HAP-1 (cell line): Measurements from ENCODE around the gene CHKA.

Source experiments
- DNase-seq, 2 experiments: peaks; one replicate each; pipeline ENCODE4 v3.0.0-alpha.2; 2016 to 2020; ENCODE audit warnings: low spot score in 2 of 2
- H3K27me3 ChIP-seq: fragments of 250-450 bp; sonication (Bioruptor Pico); 2 replicates; pipeline ENCODE4 v1.5.1; 2020; ENCODE audit warnings: low read depth, mild to moderate bottlenecking, moderate library complexity
- H3K36me3 ChIP-seq: fragments of 250-450 bp; sonication (Bioruptor Pico); replicated peaks from 2 replicates; pipeline ENCODE4 v1.5.1; 2020; ENCODE audit warnings: mild to moderate bottlenecking
- H3K4me1 ChIP-seq: fragments of 250-450 bp; sonication (Bioruptor Pico); 2 replicates; pipeline ENCODE4 v1.5.1; 2020; ENCODE audit warnings: mild to moderate bottlenecking
- H3K4me3 ChIP-seq: fragments of 250-450 bp; sonication (Bioruptor Pico); 2 replicates; pipeline ENCODE4 v1.5.1; 2020; ENCODE audit warnings: mild to moderate bottlenecking, moderate library complexity
- H3K9me3 ChIP-seq: fragments of 250-450 bp; sonication (Bioruptor Pico); 2 replicates; pipeline ENCODE4 v1.5.1; 2020; ENCODE audit warnings: mild to moderate bottlenecking, moderate library complexity
- in situ Hi-C: fragments of 300-500 bp; cut with MboI; formaldehyde crosslinking; loops from 3 replicates; pipeline ENCODE4 v1.14.3; 2020; ENCODE audit warnings: low sequenced_read_pairs, inconsistent platforms, mixed read lengths

The CHKA gene

DNA sequence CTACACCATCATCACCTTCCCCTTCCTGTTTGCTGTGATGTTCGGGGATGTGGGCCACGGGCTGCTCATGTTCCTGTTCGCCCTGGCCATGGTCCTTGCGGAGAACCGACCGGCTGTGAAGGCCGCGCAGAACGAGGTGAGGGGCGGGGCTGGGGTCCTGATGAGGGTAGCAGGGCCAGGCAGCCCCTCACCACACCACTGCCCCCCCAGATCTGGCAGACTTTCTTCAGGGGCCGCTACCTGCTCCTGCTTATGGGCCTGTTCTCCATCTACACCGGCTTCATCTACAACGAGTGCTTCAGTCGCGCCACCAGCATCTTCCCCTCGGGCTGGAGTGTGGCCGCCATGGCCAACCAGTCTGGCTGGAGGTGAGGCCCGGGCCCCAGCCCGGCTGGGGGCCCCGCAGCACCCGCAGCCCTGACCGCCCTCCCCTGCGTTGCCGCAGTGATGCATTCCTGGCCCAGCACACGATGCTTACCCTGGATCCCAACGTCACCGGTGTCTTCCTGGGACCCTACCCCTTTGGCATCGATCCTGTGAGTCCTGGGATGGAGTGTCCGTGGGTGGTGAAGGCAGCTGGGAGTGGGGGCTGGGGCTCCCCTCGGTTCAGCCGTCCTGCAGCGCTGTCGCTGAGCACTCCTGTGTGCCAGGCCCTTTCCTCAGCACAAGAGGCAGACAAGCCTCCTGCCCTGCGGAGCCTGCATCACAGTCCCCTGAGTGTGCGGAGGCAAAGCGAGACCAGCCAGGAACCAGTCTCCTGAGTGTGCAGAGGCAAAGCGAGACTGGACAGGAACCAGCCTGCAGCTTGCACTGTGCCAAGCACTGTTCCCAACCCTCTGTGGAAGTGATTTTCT is 73.5 kb downstream of the CHKA start:
- in situ Hi-C loops, result no loop called here
- Histone ChIP-seq H3K27me3 (no peaks in the 10 kb centered on the region), H3K36me3 (peaks cover 21% of the 10 kb centered on the region; the same call in 1 of the 2 replicates), H3K9me3 (no peaks in the 10 kb centered on the region), H3K4me1 (no peaks in the 10 kb centered on the region), H3K4me3 (no peak overlapping the region)
- DNase-seq, result no peak

DNA sequence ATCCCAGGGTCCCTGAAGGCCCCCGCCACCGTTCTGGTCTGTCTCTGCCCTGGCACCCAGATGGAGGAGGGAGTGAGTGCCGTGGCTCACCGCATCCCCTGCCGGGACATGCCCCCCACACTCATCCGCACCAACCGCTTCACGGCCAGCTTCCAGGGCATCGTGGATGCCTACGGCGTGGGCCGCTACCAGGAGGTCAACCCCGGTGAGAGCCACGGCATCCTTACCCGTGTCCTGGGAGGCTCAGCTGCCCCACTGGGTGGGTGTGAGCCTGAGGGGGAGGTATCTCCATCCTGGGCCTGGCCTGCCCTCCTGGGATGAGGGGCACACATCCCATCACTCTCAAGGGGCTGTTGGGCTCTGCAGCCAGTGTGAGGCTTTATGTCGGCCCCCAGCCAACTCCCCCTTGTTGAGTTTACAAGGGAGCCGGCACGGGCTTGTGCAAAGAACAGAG is 76.3 kb downstream of the CHKA start:
- in situ Hi-C loops, result no loop called here
- H3K9me3 ChIP-seq, result no peaks in the 10 kb centered on the region
- no peaks in the 10 kb centered on the region for H3K27me3 ChIP-seq
- peaks cover 8% of the 10 kb centered on the region for H3K4me1 ChIP-seq
- no peak overlapping the region for H3K4me3 ChIP-seq
- DNase-seq, result no peak
- peaks cover 9% of the 10 kb centered on the region for H3K36me3 ChIP-seq

DNA sequence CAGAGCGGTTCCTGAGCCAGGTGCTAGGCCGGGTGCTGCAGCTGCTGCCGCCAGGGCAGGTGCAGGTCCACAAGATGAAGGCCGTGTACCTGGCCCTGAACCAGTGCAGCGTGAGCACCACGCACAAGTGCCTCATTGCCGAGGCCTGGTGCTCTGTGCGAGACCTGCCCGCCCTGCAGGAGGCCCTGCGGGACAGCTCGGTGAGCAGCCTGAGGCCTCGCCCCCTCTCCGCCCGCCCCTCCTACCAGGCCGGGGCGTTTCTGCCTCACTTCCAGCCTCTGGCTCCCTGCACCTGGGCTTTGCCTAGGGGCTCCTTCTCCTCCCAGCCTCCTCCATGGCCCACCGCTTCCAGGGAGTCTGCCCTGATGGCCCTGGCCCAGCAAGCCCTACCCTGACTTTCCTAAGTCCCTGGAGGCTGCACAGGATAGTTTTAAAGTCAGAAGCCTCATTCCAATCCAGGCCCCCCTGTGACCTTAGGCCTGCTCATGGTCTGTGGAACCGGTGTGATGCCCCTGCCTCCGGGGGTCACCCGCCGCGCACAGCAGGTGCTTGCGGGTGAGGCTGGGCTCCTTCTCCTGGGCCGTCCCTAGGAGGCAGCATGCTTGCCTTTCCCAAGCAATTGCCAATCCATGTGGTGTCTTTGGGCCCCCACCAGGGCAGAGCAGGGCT is 76.9 kb downstream of the CHKA start:
- no peak for DNase-seq
- in situ Hi-C loops, result no loop called here
- no peak overlapping the region for H3K4me3 ChIP-seq

GRCh38 chr11:68043349-68044144 is 77.6 kb downstream of the CHKA start:
- peaks cover 3% of the 10 kb centered on the region for H3K36me3 ChIP-seq
- no peak overlapping the region for H3K4me3 ChIP-seq
- H3K27me3 ChIP-seq, result no peaks in the 10 kb centered on the region
- DNase-seq, result no peak
- H3K4me1 ChIP-seq, result peaks cover 15% of the 10 kb centered on the region
- in situ Hi-C loops, result no loop called here
- H3K9me3 ChIP-seq, result no peaks in the 10 kb centered on the region

More for the DNA sequence above, 76.9 kb downstream of the CHKA start:
- Histone ChIP-seq H3K4me1 (peaks cover 12% of the 10 kb centered on the region), H3K9me3 (no peaks in the 10 kb centered on the region), H3K36me3 (peaks cover 8% of the 10 kb centered on the region), H3K27me3 (no peaks in the 10 kb centered on the region)

GRCh38 chr11:68043029-68043348 is 78.2 kb downstream of the CHKA start:
- no peak overlapping the region for H3K4me3 ChIP-seq
- peaks cover 3% of the 10 kb centered on the region for H3K36me3 ChIP-seq
- no peaks in the 10 kb centered on the region for H3K9me3 ChIP-seq
- in situ Hi-C loops, result no loop called here
- no peaks in the 10 kb centered on the region for H3K27me3 ChIP-seq
- H3K4me1 ChIP-seq, result peaks cover 19% of the 10 kb centered on the region
- peak in 1 of 2 experiments; percentile 8 for DNase-seq

DNA sequence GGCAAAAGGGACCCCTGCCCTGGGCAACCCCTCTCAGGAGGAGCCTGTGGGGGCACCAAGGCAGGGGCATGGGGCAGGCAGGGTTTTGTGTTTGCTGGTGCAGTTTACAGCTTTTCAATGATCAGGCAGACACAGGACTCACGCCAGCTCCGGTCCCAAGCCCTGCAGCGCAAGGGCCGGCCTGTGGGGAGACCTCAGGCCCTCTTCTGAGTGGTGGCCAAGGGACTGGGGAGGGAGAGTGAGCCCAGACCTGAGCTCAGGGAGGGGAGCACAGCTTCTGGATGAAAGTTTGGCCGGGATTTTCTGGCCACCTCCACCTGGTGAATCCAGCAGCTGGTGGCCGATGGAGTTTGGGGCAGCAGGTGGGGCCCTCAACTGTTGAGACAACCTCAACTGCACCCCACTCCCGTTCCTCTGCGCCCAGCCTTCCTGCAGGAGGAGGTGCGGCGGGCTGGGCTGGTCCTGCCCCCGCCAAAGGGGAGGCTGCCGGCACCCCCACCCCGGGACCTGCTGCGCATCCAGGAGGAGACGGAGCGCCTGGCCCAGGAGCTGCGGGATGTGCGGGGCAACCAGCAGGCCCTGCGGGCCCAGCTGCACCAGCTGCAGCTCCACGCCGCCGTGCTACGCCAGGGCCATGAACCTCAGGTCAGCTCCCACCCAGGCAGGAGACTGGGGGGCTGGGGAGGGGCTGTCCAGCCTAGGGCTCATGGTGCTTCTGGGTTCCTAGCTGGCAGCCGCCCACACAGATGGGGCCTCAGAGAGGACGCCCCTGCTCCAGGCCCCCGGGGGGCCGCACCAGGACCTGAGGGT is 78.8 kb downstream of the CHKA start:
- Histone ChIP-seq H3K9me3 (no peaks in the 10 kb centered on the region), H3K4me3 (no peak overlapping the region), H3K4me1 (peaks cover 19% of the 10 kb centered on the region), H3K36me3 (peaks cover 3% of the 10 kb centered on the region), H3K27me3 (no peaks in the 10 kb centered on the region)
- DNase-seq, result peak in 1 of 2 experiments; percentile 9
- in situ Hi-C loops, result no loop called here

DNA sequence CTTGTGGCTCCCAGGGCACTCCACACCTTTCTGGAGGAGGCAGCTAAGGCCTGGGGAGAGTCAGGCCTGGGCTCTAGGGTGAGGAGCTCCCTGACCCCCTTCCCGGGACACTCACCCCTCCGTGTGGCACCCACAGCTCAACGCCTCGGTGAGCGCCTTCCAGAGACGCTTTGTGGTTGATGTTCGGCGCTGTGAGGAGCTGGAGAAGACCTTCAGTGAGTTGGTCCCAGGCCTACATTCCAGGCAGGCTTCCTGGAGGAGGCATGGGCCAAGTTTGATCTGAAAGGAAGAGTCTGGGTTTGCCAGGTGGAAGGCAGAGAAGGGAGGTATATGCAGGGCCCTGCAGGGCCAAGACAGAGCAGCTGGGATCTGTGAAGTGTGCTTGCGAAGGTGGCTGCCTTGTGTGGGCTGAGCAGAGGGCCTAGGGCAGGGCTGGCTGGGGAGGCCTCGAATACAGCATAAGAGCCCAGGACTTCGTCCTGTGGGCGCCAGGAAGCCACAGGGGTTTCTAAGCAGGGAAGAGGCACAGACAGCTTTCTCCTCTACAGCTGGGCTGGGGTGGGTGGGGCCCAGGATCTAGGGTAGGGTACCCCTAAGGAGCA is 79.5 kb downstream of the CHKA start:
- no peaks in the 10 kb centered on the region for H3K27me3 ChIP-seq
- H3K36me3 ChIP-seq, result peaks cover 6% of the 10 kb centered on the region
- in situ Hi-C loops, result no loop called here
- no peak for DNase-seq
- no peaks in the 10 kb centered on the region for H3K9me3 ChIP-seq
- H3K4me3 ChIP-seq, result no peak overlapping the region
- peaks cover 19% of the 10 kb centered on the region for H3K4me1 ChIP-seq

GRCh38 chr11:68040957-68041591 is 80.1 kb downstream of the CHKA start:
- H3K36me3 ChIP-seq, result peaks cover 11% of the 10 kb centered on the region
- no peak for DNase-seq
- H3K9me3 ChIP-seq, result no peaks in the 10 kb centered on the region
- peak overlapping the region; percentile 51 for H3K4me3 ChIP-seq
- in situ Hi-C loops, result no loop called here
- peaks cover 19% of the 10 kb centered on the region for H3K4me1 ChIP-seq
- no peaks in the 10 kb centered on the region for H3K27me3 ChIP-seq

DNA sequence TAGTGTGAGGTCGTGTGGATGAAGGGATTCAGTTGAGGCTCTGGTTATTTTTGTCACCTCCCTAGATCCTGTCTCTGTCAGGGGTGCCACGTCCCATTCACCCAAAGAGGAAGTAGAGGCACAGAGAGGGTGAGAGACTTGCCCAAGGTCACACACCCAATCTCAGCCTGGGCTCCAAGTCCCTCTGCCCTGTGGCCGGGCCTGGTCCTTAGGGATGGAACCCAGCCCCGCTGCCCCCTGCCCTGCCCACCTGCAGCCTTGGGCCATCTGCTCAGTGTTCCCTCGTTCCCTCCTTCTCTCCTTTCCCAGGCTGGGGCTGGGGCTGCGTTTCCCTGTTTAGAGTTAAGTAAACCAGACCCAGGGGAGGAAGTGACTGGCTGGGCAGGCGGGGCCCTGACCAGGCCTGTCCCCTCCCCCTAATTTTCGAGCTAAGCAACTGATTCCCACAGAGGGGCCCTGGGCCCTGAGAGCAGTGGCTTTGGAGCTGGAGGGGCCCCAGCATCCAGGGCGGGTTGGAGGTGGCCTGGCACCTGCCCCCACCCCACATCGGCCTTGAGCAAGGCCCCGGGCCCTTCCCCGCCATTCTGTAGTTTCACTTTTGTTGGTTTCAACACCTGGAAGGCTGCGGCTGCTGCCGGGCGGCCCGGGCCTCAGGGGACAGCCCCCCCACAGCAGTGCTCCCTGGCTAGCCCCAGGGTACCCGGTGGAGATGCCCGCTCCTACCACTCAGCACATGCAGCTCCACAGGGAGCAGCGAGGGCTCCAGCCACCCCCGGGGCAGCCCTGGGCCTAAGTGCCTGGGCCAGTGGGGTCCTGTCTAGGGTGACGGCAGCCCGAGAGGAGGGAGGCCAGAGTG is 80.9 kb downstream of the CHKA start:
- Histone ChIP-seq H3K4me3 (peak overlapping the region; percentile 51), H3K9me3 (no peaks in the 10 kb centered on the region), H3K36me3 (peaks cover 14% of the 10 kb centered on the region), H3K27me3 (no peaks in the 10 kb centered on the region), H3K4me1 (peaks cover 19% of the 10 kb centered on the region)
- DNase-seq, result peak; percentile 31 to 72
- in situ Hi-C loops, result no loop called here

- no peaks in the 10 kb centered on the region for H3K9me3 ChIP-seq
- no peaks in the 10 kb centered on the region for H3K27me3 ChIP-seq
- H3K4me1 ChIP-seq, result peaks cover 19% of the 10 kb centered on the region
- peak overlapping the region; percentile 51 for H3K4me3 ChIP-seq
- peaks cover 11% of the 10 kb centered on the region for H3K36me3 ChIP-seq
- in situ Hi-C loops, result no loop called here
- no peak for DNase-seq
These were observed 81.6 kb downstream of the CHKA start for GRCh38 chr11:68039526-68040086.

DNA sequence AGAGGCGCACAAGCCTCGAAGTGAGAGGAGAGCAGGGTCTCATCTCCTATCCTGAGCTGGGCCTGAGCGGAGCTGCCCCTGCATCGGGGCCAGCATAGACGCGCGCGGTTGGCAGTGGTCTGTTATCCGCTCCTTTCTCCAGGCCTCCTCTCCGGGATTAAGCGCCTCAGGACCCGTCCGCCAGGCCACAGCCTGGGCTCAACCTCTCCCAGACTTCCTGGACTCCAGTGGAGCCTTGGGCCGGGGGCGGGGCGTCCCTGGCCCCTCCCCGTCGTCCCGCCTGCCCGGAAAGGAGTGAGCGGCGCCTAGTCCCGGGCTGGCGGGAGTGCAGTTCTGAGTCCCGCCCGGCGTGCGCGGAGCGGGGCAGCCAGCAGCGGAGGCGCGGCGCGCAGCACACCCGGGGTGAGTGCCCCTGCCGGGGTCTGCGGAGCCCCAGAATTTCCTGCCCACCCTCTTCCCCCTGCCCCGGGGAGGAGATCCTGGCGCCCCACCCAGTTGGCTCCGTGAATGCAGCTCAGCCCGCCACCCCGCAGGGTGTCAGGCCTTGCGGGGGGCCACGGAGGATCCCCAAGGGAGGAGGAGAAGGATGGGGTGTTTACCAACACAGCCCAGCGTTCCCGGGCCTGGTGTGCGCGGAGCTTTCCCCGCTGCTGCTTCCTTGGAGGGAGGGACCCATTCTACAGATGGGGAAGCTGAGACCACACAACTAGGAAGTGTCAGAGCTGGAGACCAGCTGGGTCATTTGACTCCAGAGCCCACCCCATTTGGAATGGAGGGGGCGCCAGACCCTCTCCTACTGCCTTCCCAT is 82.3 kb downstream of the CHKA start, which contains the start of gene TCIRG1:
Gene TCIRG1 (plus strand): TSS at position 308 of the 808 bp plus-strand sequence. CDS start 2,247 bp downstream, outside the sequence.
- in situ Hi-C loops, result no loop called here
- peak; percentile 75 to 90 for DNase-seq
- no peaks in the 10 kb centered on the region for H3K9me3 ChIP-seq
- H3K36me3 ChIP-seq, result peaks cover 16% of the 10 kb centered on the region
- H3K4me1 ChIP-seq, result peaks cover 19% of the 10 kb centered on the region
- peak within 1 kb of the TSS; percentile 51 for H3K4me3 ChIP-seq
- no peaks in the 10 kb centered on the region for H3K27me3 ChIP-seq
